Measurements from ENCODE around the gene IQCF2.
"Not testable (repeated sequence)": the region's sequence is repeated elsewhere in the genome, so short reads cannot be mapped to it uniquely, and the experiment has no call there.

The IQCF2 gene

GRCh38 chr3:51894391-51894790 is 33.0 kb downstream of the IQCF2 start:
- H2AFZ ChIP-seq = no peak overlapping the region
- no peak overlapping the region for H3K4me2 ChIP-seq (ENCODE audit: low read length)
- H3K79me2 ChIP-seq = no peaks in the 10 kb centered on the region
- no peaks in the 10 kb centered on the region for H3K9me3 ChIP-seq (ENCODE audit: control insufficient read depth, low read length)
- no peak overlapping the region for H3K27ac ChIP-seq
- H3K9ac ChIP-seq = no peak overlapping the region
- H3K27me3 ChIP-seq (ENCODE audit: control insufficient read depth, insufficient read depth, low read length) = no peaks in the 10 kb centered on the region
- TF ChIP-seq CTCF (IDR thresholded peaks at IDR 0.05) = no peak
- no peaks in the 10 kb centered on the region for H3K4me1 ChIP-seq
- no peaks in the 10 kb centered on the region for H3K36me3 ChIP-seq (ENCODE audit: control insufficient read depth, insufficient read depth, low read length)
- no peak overlapping the region for H3K4me3 ChIP-seq (ENCODE audit: low read depth, low read length)

- Histone ChIP-seq H3K4me1 (no peaks in the 10 kb centered on the region), H3K27me3 (ENCODE audit: control insufficient read depth, insufficient read depth, low read length) (no peaks in the 10 kb centered on the region), H3K4me3 (ENCODE audit: low read depth, low read length) (no peak overlapping the region), H3K4me2 (ENCODE audit: low read length) (no peak overlapping the region), H3K9me3 (ENCODE audit: control insufficient read depth, low read length) (no peaks in the 10 kb centered on the region), H2AFZ (no peak overlapping the region), H3K36me3 (ENCODE audit: control insufficient read depth, insufficient read depth, low read length) (no peaks in the 10 kb centered on the region), H3K9ac (no peak overlapping the region), H3K79me2 (no peaks in the 10 kb centered on the region), H3K27ac (no peak overlapping the region)
- TF ChIP-seq CTCF (IDR thresholded peaks at IDR 0.05) = no peak
These were observed 33.5 kb downstream of the IQCF2 start for GRCh38 chr3:51894939-51895338.

GRCh38 chr3:51896607-51897305 is 35.3 kb downstream of the IQCF2 start:
- Histone ChIP-seq H2AFZ (no peak overlapping the region), H3K4me2 (ENCODE audit: low read length) (no peak overlapping the region), H3K9ac (no peak overlapping the region), H3K4me3 (ENCODE audit: low read depth, low read length) (no peak overlapping the region), H3K79me2 (no peaks in the 10 kb centered on the region), H3K27me3 (ENCODE audit: control insufficient read depth, insufficient read depth, low read length) (no peaks in the 10 kb centered on the region), H3K27ac (no peak overlapping the region), H3K4me1 (no peaks in the 10 kb centered on the region), H3K36me3 (ENCODE audit: control insufficient read depth, insufficient read depth, low read length) (no peaks in the 10 kb centered on the region), H3K9me3 (ENCODE audit: control insufficient read depth, low read length) (no peaks in the 10 kb centered on the region)
- TF ChIP-seq CTCF (IDR thresholded peaks at IDR 0.05) = no peak

- no peaks in the 10 kb centered on the region for H3K4me1 ChIP-seq
- H3K4me2 ChIP-seq (ENCODE audit: low read length) = no peak overlapping the region
These were observed 36.0 kb downstream of the IQCF2 start for GRCh38 chr3:51897391-51897790.

GRCh38 chr3:51900043-51900442 is 38.6 kb downstream of the IQCF2 start:
- H3K9ac ChIP-seq; H3K9me3 ChIP-seq (ENCODE audit: control insufficient read depth, low read length); H3K36me3 ChIP-seq (ENCODE audit: control insufficient read depth, insufficient read depth, low read length); H3K27ac ChIP-seq; H3K27me3 ChIP-seq (ENCODE audit: control insufficient read depth, insufficient read depth, low read length); H3K4me2 ChIP-seq (ENCODE audit: low read length); H2AFZ ChIP-seq; H3K4me1 ChIP-seq; H3K79me2 ChIP-seq; H3K4me3 ChIP-seq (ENCODE audit: low read depth, low read length): not testable (repeated sequence)

More at GRCh38 chr3:51897391-51897790, 36.0 kb downstream of the IQCF2 start:
- TF ChIP-seq CTCF (IDR thresholded peaks at IDR 0.05) = no peak
- Histone ChIP-seq H2AFZ (no peak overlapping the region), H3K9me3 (ENCODE audit: control insufficient read depth, low read length) (no peaks in the 10 kb centered on the region), H3K4me3 (ENCODE audit: low read depth, low read length) (no peak overlapping the region), H3K9ac (no peak overlapping the region), H3K36me3 (ENCODE audit: control insufficient read depth, insufficient read depth, low read length) (no peaks in the 10 kb centered on the region), H3K27ac (no peak overlapping the region), H3K27me3 (ENCODE audit: control insufficient read depth, insufficient read depth, low read length) (no peaks in the 10 kb centered on the region), H3K79me2 (no peaks in the 10 kb centered on the region)

- not testable (repeated sequence) for H3K79me2 ChIP-seq; H3K4me2 ChIP-seq (ENCODE audit: low read length); H3K27me3 ChIP-seq (ENCODE audit: control insufficient read depth, insufficient read depth, low read length); H3K9me3 ChIP-seq (ENCODE audit: control insufficient read depth, low read length); H3K9ac ChIP-seq; H3K4me3 ChIP-seq (ENCODE audit: low read depth, low read length); H2AFZ ChIP-seq; H3K4me1 ChIP-seq; H3K27ac ChIP-seq; H3K36me3 ChIP-seq (ENCODE audit: control insufficient read depth, insufficient read depth, low read length)
These were observed 40.9 kb downstream of the IQCF2 start for GRCh38 chr3:51902361-51902760.

Data from parathyroid adenoma (tissue), 2 donors.